H1 (cell line): Measurements from ENCODE around the gene SLC35B1. TPM values are rescaled to one million over a fixed set of nuclear protein-coding genes. Genes with fewer than 3 reads are reported as not detected.
A peak's percentile ranks its signal among the peaks of the same experiment; 100 is the strongest.

Source experiments
- CTCF ChIA-PET: fragments of 300-600 bp; sonication (Branson Sonifier 250); formaldehyde crosslinking; loops from one replicate; lab custom pipeline; 2021; ENCODE audit not compliant: partially characterized antibody; lab: Charles Lee
- POLR2A ChIA-PET: fragments of 300-600 bp; sonication (Branson Sonifier 250); formaldehyde crosslinking; loops from one replicate; lab custom pipeline; 2021; ENCODE audit warnings: inconsistent platforms; ENCODE audit not compliant: partially characterized antibody; lab: Charles Lee
- DNase-seq, 2 experiments: peaks; one replicate each; pipeline versions ENCODE4 v3.0.0 to v3.0.0-alpha.2; 2010 to 2022; ENCODE audit warnings: low spot score in 2 of 2, low read depth in 1 of 2, mixed read lengths in 1 of 2
- FAIRE-seq: peaks from 2 replicates; lab custom pipeline; 2011; peaks lifted over from hg19 to GRCh38; lab: Jason Lieb, UNC
- H2AFZ ChIP-seq: 2 replicates; pipeline ENCODE4 v1.8.1; 2012; ENCODE audit warnings: low read length, inconsistent platforms
- H2AK5ac ChIP-seq: 2 replicates; pipeline ENCODE4 v1.6.1; 2013; ENCODE audit warnings: low read depth, low read length
- H2BK120ac ChIP-seq: replicated peaks from 2 replicates; pipeline ENCODE3; 2013; ENCODE audit warnings: low read depth, low read length, inconsistent platforms
- H2BK12ac ChIP-seq: 2 replicates; pipeline ENCODE4 v1.6.1; 2013; ENCODE audit warnings: low read depth, low read length
- H2BK15ac ChIP-seq: 2 replicates; pipeline ENCODE4 v1.6.1; 2013; ENCODE audit warnings: low read length
- H2BK20ac ChIP-seq: 2 replicates; pipeline ENCODE4 v1.6.1; 2013; ENCODE audit warnings: low read length
- H2BK5ac ChIP-seq: 2 replicates; pipeline ENCODE4 v1.6.1; 2013; ENCODE audit warnings: low read depth, low read length
- H3K14ac ChIP-seq: 2 replicates; pipeline ENCODE4 v1.6.1; 2013; ENCODE audit warnings: inconsistent platforms; ENCODE audit not compliant: insufficient read length
- H3K18ac ChIP-seq: 2 replicates; pipeline ENCODE4 v1.6.1; 2013; ENCODE audit warnings: low read length; ENCODE audit errors: extremely low read depth
- H3K23ac ChIP-seq: 2 replicates; pipeline ENCODE4 v1.6.1; 2013; ENCODE audit warnings: inconsistent platforms; ENCODE audit not compliant: insufficient read length
- H3K23me2 ChIP-seq: 2 replicates; pipeline ENCODE4 v1.6.1; 2013; ENCODE audit warnings: low read depth, low read length
- H3K27ac ChIP-seq: 2 replicates; pipeline ENCODE4 v1.6.1; 2011; ENCODE audit warnings: low read depth, low read length, inconsistent platforms
- H3K27me3 ChIP-seq, 4 experiments: replicated peaks in 1 of 4; 1 replicate in 1 of 4; 2 replicates in 3 of 4; pipeline versions ENCODE4 v1.6.1 to v1.8.1; 2011 to 2013; ENCODE audit warnings: low read length in 3 of 4, mild to moderate bottlenecking in 3 of 4, inconsistent platforms in 2 of 4, mixed read lengths in 2 of 4, moderate library complexity in 1 of 4; ENCODE audit not compliant: control insufficient read depth in 3 of 4, insufficient read depth in 3 of 4; ENCODE audit errors: extremely low read depth in 1 of 4
- H3K36me3 ChIP-seq, 4 experiments: 2 replicates each; pipeline versions ENCODE4 v1.6.1 to v1.8.1; 2011 to 2013; ENCODE audit warnings: mild to moderate bottlenecking in 4 of 4, low read length in 3 of 4, moderate library complexity in 2 of 4, control low read depth in 1 of 4, inconsistent platforms in 1 of 4; ENCODE audit not compliant: insufficient read depth in 4 of 4, control insufficient read depth in 2 of 4
- H3K4ac ChIP-seq: replicated peaks from 2 replicates; pipeline ENCODE3; 2013; ENCODE audit warnings: low read length, low read depth, mixed read lengths, inconsistent platforms; ENCODE audit not compliant: insufficient read length
- H3K4me1 ChIP-seq, 4 experiments: replicated peaks in 1 of 4; 1 replicate in 1 of 4; 2 replicates in 3 of 4; pipeline versions ENCODE4 v1.6.1 to v1.8.1; 2011 to 2013; ENCODE audit warnings: low read length in 3 of 4, inconsistent platforms in 2 of 4, mixed read lengths in 1 of 4; ENCODE audit not compliant: insufficient read depth in 4 of 4, control insufficient read depth in 3 of 4
- H3K4me2 ChIP-seq, 2 experiments: 2 replicates each; pipeline versions ENCODE4 v1.6.1 to v1.8.1; 2011 to 2013; ENCODE audit warnings: low read depth in 2 of 2, low read length in 2 of 2, control low read depth in 1 of 2, inconsistent platforms in 1 of 2, mild to moderate bottlenecking in 1 of 2; ENCODE audit not compliant: insufficient read depth in 1 of 2
- H3K4me3 ChIP-seq, 4 experiments: fragments of 200-600, 300-600 bp in 1 of 4; sonication (generic), shearing (Covaris generic), sonication (Bioruptor Twin) in 1 of 4; 2 replicates each; pipeline versions ENCODE4 v1.5.1 to v1.8.1; 2011 to 2016; ENCODE audit warnings: low read length in 4 of 4, low read depth in 3 of 4, control low read depth in 2 of 4, inconsistent platforms in 2 of 4, mild to moderate bottlenecking in 2 of 4, mixed read lengths in 1 of 4, moderate library complexity in 1 of 4; ENCODE audit not compliant: insufficient read depth in 2 of 4; ENCODE audit errors: extremely low read depth in 1 of 4
- H3K56ac ChIP-seq: replicated peaks from 2 replicates; pipeline ENCODE3; 2013; ENCODE audit warnings: low read depth, mild to moderate bottlenecking, mixed read lengths, low read length, inconsistent platforms; ENCODE audit not compliant: insufficient read length
- H3K79me1 ChIP-seq: 2 replicates; pipeline ENCODE4 v1.6.1; 2013; ENCODE audit warnings: low read depth, low read length, control low read depth
- H3K79me2 ChIP-seq, 2 experiments: 2 replicates each; pipeline versions ENCODE4 v1.6.1 to v1.8.1; 2012 to 2013; ENCODE audit warnings: low read length in 2 of 2, mild to moderate bottlenecking in 2 of 2, inconsistent platforms in 1 of 2; ENCODE audit not compliant: insufficient read depth in 2 of 2, control insufficient read depth in 1 of 2
- H3K9ac ChIP-seq, 4 experiments: replicated peaks in 1 of 4; 1 replicate in 1 of 4; 2 replicates in 3 of 4; pipeline versions ENCODE4 v1.6.1 to v1.8.1; 2011 to 2013; ENCODE audit warnings: low read depth in 3 of 4, low read length in 3 of 4, control low read depth in 2 of 4, mild to moderate bottlenecking in 2 of 4, moderate library complexity in 2 of 4, inconsistent platforms in 1 of 4; ENCODE audit errors: extremely low read depth in 1 of 4
- H3K9me3 ChIP-seq, 2 experiments: 2 replicates each; pipeline versions ENCODE4 v1.6.1 to v1.8.1; 2012 to 2013; ENCODE audit warnings: mild to moderate bottlenecking in 2 of 2, moderate library complexity in 2 of 2, control low read depth in 1 of 2, inconsistent platforms in 1 of 2, low read depth in 1 of 2, low read length in 1 of 2, mixed read lengths in 1 of 2; ENCODE audit not compliant: insufficient read depth in 2 of 2
- H4K20me1 ChIP-seq, 2 experiments: replicated peaks in 1 of 2; 2 replicates each; pipeline versions ENCODE3 to v1.8.1; 2011 to 2013; ENCODE audit warnings: inconsistent platforms in 2 of 2, low read length in 2 of 2, mild to moderate bottlenecking in 1 of 2; ENCODE audit not compliant: insufficient read depth in 2 of 2, control insufficient read depth in 1 of 2
- H4K5ac ChIP-seq: 2 replicates; pipeline ENCODE4 v1.6.1; 2013; ENCODE audit warnings: low read length, low read depth, mixed read lengths, inconsistent platforms; ENCODE audit not compliant: insufficient read length
- H4K8ac ChIP-seq: 2 replicates; pipeline ENCODE4 v1.8.0; 2013; ENCODE audit warnings: mild to moderate bottlenecking, moderate library complexity, low read length, inconsistent platforms; ENCODE audit not compliant: insufficient read depth; ENCODE audit errors: extremely low read depth
- H4K91ac ChIP-seq: replicated peaks from 2 replicates; pipeline ENCODE3; 2013; ENCODE audit warnings: low read length, mixed read lengths, inconsistent platforms; ENCODE audit not compliant: insufficient read length
- CBX5 ChIP-seq: fragments of 300-800, 300-1000 bp; sonication (generic); IDR thresholded peaks from 2 replicates; pipeline ENCODE4 v1.7.1; 2016; ENCODE audit warnings: antibody characterized with exemption, low read length, low read depth
- CEBPB ChIP-seq: IDR thresholded peaks from 2 replicates; pipeline ENCODE4 v1.6.1; 2012; ENCODE audit warnings: low read depth, low read length
- YY1 ChIP-seq: IDR thresholded peaks from 2 replicates; pipeline ENCODE4 v1.6.1; 2011; ENCODE audit warnings: low read depth, mild to moderate bottlenecking, low read length
- WGBS, 2 experiments: shearing (Covaris generic) in 1 of 2; methylation state at CpG; one replicate each; pipeline versions ENCODE4 v1.1.6 to v1.1.7; 2013 to 2015; ENCODE audit warnings: low lambda C conversion rate in 2 of 2, mixed read lengths in 2 of 2, inconsistent platforms in 1 of 2, low coverage in 1 of 2, missing lambda C conversion rate in 1 of 2; ENCODE audit not compliant: insufficient replicate concordance in 2 of 2, insufficient coverage in 1 of 2, insufficient read length in 1 of 2; ENCODE audit errors: extremely low coverage in 1 of 2, missing lambda C conversion rate in 1 of 2; 5-methylcytosine and 5-hydroxymethylcytosine counted together
- polyA plus RNA-seq, 7 experiments: library from polyadenylated mRNA; depleted of rRNA in 3 of 7; stranded (reverse) in 5 of 7; unstranded in 2 of 7; fragments of >200 nt in 5 of 7; fragments of 200-250 nt in 2 of 7; gene quantifications; 1 replicate in 5 of 7; 2 replicates in 1 of 7; 4 replicates in 1 of 7; pipeline versions ENCODE4 v1.2.1 to v1.2.3, GENCODE V29; 2011 to 2013; ENCODE audit warnings: missing spikeins in 2 of 7, mixed read lengths in 2 of 7
- total RNA-seq: library from RNA; stranded (reverse); fragmentation: NEBNext Ultra II Directional; extraction: Animal tissue kit (Norgen Biotek cat#: 25700); gene quantifications from 2 replicates; pipeline ENCODE4 v1.2.1, GENCODE V29; 2021

SLC35B1 gene
- total and polyA plus RNA-seq, 2 of the 8 experiments (the other 6 are each of a cell fraction or from before 2014, with no cell fraction given) = 56.5 to 87.7 TPM

GRCh38 chr17:49756323-49757150 lies 48.8 kb upstream of the SLC35B1 start:
- Histone ChIP-seq H3K14ac (no peak overlapping the region), H3K79me2 (peaks cover 13 to 80% of the 10 kb centered on the region in 2 experiments; a peak in 3 of 4 replicates), H4K8ac (no peak overlapping the region), H3K23ac (no peak overlapping the region), H3K79me1 (no peaks in the 10 kb centered on the region; the same call in none of the 2 replicates), H3K23me2 (no peaks in the 10 kb centered on the region), H2AK5ac (no peak overlapping the region), H3K27me3 (no peaks in the 10 kb centered on the region), H3K56ac (no peak overlapping the region), H3K4me3 (no peak overlapping the region), H3K4me1 (peaks cover 0 to 8% (median 0%) of the 10 kb centered on the region in 4 experiments; a peak in 4 of 7 replicates), H2BK12ac (no peak overlapping the region), H3K36me3 (0 out of 8 replicates have a peak, but pooled peaks cover 0 to 2% (median 0%) of the 10 kb centered on the region in 4 experiments), H3K27ac (no peak overlapping the region), H4K5ac (no peak overlapping the region), H4K20me1 (peaks cover 0 to 11% of the 10 kb centered on the region in 2 experiments), H3K9ac (no peak overlapping the region), H2AFZ (no peak overlapping the region), H2BK20ac (no peak overlapping the region), H4K91ac (no peak overlapping the region), H3K4ac (no peak overlapping the region), H3K4me2 (no peak overlapping the region), H2BK120ac (no peak overlapping the region), H3K9me3 (no peaks in the 10 kb centered on the region), H3K18ac (no peak overlapping the region), H2BK5ac (no peak overlapping the region), H2BK15ac (no peak overlapping the region)
- ChIA-PET POLR2A (interaction anchor here (0.9 to 6.9 kb wide), 6 partner anchors 6 to 47 kb away, joined by 3 to 56 read pairs (median 5); partner anchors contain the start of genes FAM117A and KAT7), CTCF (interaction anchor here (0.5 to 1.5 kb wide), 6 partner anchors 9 to 1977 kb away, joined by 3 to 8 read pairs (median 3); no protein-coding TSS in a partner anchor)
- WGBS, 2 experiments = 92% methylated on average over 9 of the region's 9 CpGs; no CpG with 5 or more reads in 1 of the 2 experiments
- TF ChIP-seq CBX5 (no peak), YY1 (peak; percentile 76), CEBPB (0 out of 2 replicates have a peak, but pooled peaks have one; percentile 56)
- FAIRE-seq (no peak), DNase-seq (no peak)
